ENCODE measurements around the gene SORCS2. TPM values are rescaled to one million over a fixed set of nuclear protein-coding genes. Genes with fewer than 3 reads are reported as not detected.

The SORCS2 gene
- total RNA-seq, 1 donor from 2014 or later = 29.5 TPM

DNA sequence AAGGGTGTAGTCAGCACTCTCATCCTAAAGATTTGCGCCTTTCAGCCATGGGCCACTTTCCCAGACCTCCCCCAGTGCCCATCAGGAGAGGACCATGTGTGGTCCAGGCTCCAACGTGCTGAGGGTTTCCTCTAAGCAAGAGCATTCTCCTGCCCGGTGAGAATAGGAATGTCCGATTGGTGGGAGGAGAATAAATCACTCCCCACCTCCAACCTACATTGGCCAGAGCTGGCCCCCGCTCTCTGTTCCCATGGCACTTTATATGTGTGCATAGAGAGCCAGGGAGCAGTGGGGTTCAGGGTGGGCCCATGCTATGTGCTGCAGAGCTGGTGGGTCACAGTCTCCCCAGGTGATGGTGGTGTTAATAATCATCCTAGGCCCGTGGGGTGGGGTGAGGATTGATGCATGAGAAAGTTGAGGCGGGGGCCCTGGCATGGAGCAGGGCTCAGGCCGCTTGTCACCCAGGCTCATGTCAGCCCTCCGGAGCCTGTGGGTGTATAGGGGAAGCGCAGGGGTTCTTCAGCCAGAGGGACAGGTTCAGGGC lies 6.8 kb upstream of the SORCS2 start:
- Mint-ChIP-seq H3K4me3 (ENCODE audit: unreplicated experiment) (no peak overlapping the region), H3K27ac (ENCODE audit: unreplicated experiment) (no peak overlapping the region), H3K36me3 (ENCODE audit: unreplicated experiment) (no peaks in the 10 kb centered on the region), H3K4me1 (ENCODE audit: low read depth, unreplicated experiment) (no peaks in the 10 kb centered on the region), H3K9me3 (ENCODE audit: unreplicated experiment) (peaks cover 3% of the 10 kb centered on the region), H3K27me3 (ENCODE audit: unreplicated experiment) (peaks cover 7% of the 10 kb centered on the region)
- DNase-seq = no peak
- TF ChIP-seq, protein P1, sequence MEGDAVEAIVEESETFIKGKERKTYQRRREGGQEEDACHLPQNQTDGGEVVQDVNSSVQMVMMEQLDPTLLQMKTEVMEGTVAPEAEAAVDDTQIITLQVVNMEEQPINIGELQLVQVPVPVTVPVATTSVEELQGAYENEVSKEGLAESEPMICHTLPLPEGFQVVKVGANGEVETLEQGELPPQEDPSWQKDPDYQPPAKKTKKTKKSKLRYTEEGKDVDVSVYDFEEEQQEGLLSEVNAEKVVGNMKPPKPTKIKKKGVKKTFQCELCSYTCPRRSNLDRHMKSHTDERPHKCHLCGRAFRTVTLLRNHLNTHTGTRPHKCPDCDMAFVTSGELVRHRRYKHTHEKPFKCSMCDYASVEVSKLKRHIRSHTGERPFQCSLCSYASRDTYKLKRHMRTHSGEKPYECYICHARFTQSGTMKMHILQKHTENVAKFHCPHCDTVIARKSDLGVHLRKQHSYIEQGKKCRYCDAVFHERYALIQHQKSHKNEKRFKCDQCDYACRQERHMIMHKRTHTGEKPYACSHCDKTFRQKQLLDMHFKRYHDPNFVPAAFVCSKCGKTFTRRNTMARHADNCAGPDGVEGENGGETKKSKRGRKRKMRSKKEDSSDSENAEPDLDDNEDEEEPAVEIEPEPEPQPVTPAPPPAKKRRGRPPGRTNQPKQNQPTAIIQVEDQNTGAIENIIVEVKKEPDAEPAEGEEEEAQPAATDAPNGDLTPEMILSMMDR (IDR thresholded peaks at IDR 0.05; ENCODE audit: partially characterized antibody, unreplicated experiment) = no peak

DNA sequence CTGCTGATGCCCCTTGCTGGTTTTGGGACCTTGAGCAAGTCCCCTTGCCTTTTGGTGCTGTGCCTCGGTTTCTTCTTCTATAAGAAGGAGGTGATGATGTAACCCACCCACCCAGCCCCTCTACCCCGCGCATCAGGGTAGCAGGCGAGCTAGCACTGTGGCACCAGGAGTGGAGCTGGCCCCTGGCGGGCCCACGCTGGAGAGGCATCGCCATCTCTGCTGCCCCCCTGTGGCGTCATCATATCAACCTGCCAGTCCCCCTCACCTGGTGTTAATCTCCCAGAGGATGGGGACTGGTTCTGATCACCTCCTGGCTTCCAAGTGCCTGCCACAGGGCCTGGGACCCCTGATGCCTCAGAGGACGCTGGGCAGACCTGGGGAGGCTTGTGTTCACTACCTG lies 6.3 kb upstream of the SORCS2 start:
- no peaks in the 10 kb centered on the region for H3K36me3 Mint-ChIP-seq (ENCODE audit: unreplicated experiment)
- no peak overlapping the region for H3K4me3 Mint-ChIP-seq (ENCODE audit: unreplicated experiment)
- TF ChIP-seq, protein P1 (IDR thresholded peaks at IDR 0.05; ENCODE audit: partially characterized antibody, unreplicated experiment) = peak; percentile 29
- no peaks in the 10 kb centered on the region for H3K4me1 Mint-ChIP-seq (ENCODE audit: low read depth, unreplicated experiment)
- peaks cover 3% of the 10 kb centered on the region for H3K9me3 Mint-ChIP-seq (ENCODE audit: unreplicated experiment)
- peak; percentile 49 for DNase-seq
- H3K27ac Mint-ChIP-seq (ENCODE audit: unreplicated experiment) = no peak overlapping the region
- H3K27me3 Mint-ChIP-seq (ENCODE audit: unreplicated experiment) = peaks cover 7% of the 10 kb centered on the region

DNA sequence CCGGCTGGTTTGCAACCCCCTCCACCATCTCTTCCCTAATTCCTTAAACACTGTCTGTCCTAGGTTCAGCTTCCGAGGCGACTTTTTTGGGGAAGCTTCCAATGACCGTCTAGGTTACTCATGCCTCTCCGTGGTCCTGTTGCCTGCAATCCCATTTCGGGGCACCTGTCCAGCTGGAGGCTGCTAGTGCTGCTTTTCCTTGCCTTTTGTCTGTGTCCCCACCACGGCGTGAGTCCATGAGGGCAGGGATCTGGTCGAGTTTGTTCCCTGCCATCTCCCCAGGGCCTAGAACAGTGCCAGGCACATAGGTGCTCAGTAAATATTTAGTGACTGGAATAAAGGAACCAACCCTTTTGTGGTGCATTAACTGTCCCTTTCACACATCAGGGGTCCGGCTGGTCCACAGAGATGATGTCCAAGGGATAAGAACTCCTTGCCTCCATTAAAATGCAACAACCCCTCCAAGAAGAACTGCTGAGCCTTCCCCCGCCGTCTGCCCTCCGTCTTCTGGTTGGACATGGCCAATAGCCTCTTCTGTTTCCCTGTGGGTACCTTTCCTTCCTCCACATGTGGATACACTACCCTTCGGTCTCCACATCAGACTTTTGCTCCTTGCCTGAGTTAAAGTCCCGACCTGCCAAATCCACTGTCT lies 5.7 kb upstream of the SORCS2 start:
- TF ChIP-seq, protein P1 (IDR thresholded peaks at IDR 0.05; ENCODE audit: partially characterized antibody, unreplicated experiment) = no peak
- Mint-ChIP-seq H3K4me3 (ENCODE audit: unreplicated experiment) (no peak overlapping the region), H3K4me1 (ENCODE audit: low read depth, unreplicated experiment) (no peaks in the 10 kb centered on the region), H3K36me3 (ENCODE audit: unreplicated experiment) (no peaks in the 10 kb centered on the region), H3K27ac (ENCODE audit: unreplicated experiment) (no peak overlapping the region), H3K27me3 (ENCODE audit: unreplicated experiment) (peaks cover 7% of the 10 kb centered on the region), H3K9me3 (ENCODE audit: unreplicated experiment) (peaks cover 3% of the 10 kb centered on the region)
- DNase-seq = no peak

DNA sequence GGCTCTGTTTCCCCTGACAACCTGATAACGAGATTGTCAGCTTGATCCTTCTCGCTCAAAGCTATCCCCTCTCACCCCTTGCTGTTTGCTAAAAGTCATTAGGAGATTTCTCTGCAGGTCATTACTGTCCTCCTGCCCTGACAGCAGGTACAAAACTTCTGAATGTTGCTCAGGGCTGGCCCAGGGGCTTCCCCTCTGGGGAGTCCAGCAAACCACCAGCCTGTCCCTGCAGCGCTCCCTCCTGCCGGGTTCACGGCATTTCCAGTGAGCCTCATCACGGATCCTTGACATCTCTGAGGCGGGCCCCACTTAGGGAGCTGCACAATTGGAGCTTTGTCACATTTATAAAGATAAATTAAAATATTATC lies 5.2 kb upstream of the SORCS2 start:
- H3K9me3 Mint-ChIP-seq (ENCODE audit: unreplicated experiment) = peaks cover 3% of the 10 kb centered on the region
- no peak for DNase-seq
- H3K27me3 Mint-ChIP-seq (ENCODE audit: unreplicated experiment) = peaks cover 7% of the 10 kb centered on the region
- H3K4me3 Mint-ChIP-seq (ENCODE audit: unreplicated experiment) = no peak overlapping the region
- no peaks in the 10 kb centered on the region for H3K36me3 Mint-ChIP-seq (ENCODE audit: unreplicated experiment)
- TF ChIP-seq, protein P1 (IDR thresholded peaks at IDR 0.05; ENCODE audit: partially characterized antibody, unreplicated experiment) = no peak
- no peaks in the 10 kb centered on the region for H3K4me1 Mint-ChIP-seq (ENCODE audit: low read depth, unreplicated experiment)
- H3K27ac Mint-ChIP-seq (ENCODE audit: unreplicated experiment) = no peak overlapping the region

DNA sequence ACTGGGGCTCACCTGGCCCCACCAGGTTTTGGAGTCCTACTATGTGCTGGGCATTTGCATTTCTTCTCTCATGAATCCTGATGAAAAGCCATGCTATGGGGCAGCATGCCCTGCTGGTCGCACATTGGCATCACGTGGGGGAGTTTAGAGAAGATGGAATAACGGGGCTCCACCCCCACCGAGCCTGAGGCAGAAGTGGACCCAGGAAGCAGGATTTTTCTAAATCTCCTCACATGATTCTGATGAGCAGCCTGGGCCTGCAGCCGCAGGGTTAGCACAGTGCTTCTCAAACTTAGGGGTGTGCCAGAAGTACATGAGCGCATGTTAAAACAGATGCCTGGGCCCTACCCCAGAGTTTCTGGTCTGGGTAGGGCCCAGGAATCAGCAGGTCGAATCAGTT lies 4.6 kb upstream of the SORCS2 start:
- Mint-ChIP-seq H3K4me3 (ENCODE audit: unreplicated experiment) (no peak overlapping the region), H3K9me3 (ENCODE audit: unreplicated experiment) (peaks cover 3% of the 10 kb centered on the region), H3K27me3 (ENCODE audit: unreplicated experiment) (peaks cover 7% of the 10 kb centered on the region), H3K27ac (ENCODE audit: unreplicated experiment) (no peak overlapping the region), H3K4me1 (ENCODE audit: low read depth, unreplicated experiment) (no peaks in the 10 kb centered on the region), H3K36me3 (ENCODE audit: unreplicated experiment) (no peaks in the 10 kb centered on the region)
- no peak for DNase-seq
- TF ChIP-seq, protein P1 (IDR thresholded peaks at IDR 0.05; ENCODE audit: partially characterized antibody, unreplicated experiment) = no peak
